Esophagus (tissue), 2 donors: ENCODE data around the gene POP4. TPM values are rescaled to one million over a fixed set of nuclear protein-coding genes. Genes with fewer than 3 reads are reported as not detected.

ENCODE experiments used
- H3K27ac ChIP-seq, 2 donors: one replicate each; pipeline ENCODE4 v1.5.1; 2013; ENCODE audit warnings: low read depth in 2 of 2, mild to moderate bottlenecking in 2 of 2, inconsistent platforms in 1 of 2, low read length in 1 of 2, moderate library complexity in 1 of 2
- H3K27me3 ChIP-seq, 2 donors: one replicate each; pipeline ENCODE4 v1.6.1; 2013; ENCODE audit warnings: low read length in 2 of 2, control low read depth in 1 of 2, mild to moderate bottlenecking in 1 of 2; ENCODE audit not compliant: insufficient read depth in 2 of 2, control insufficient read depth in 1 of 2
- H3K36me3 ChIP-seq, 2 donors: one replicate each; pipeline ENCODE4 v1.6.1; 2013; ENCODE audit warnings: low read length in 1 of 2; ENCODE audit not compliant: control insufficient read depth in 2 of 2, insufficient read depth in 2 of 2
- H3K4me1 ChIP-seq, 2 donors: one replicate each; pipeline ENCODE4 v1.6.1; 2013; ENCODE audit warnings: low read length in 1 of 2; ENCODE audit not compliant: control insufficient read depth in 2 of 2, insufficient read depth in 2 of 2
- H3K4me3 ChIP-seq, 2 donors: one replicate each; pipeline ENCODE4 v1.5.1; 2013; ENCODE audit warnings: low read length in 2 of 2, mild to moderate bottlenecking in 2 of 2, low read depth in 1 of 2, moderate library complexity in 1 of 2
- H3K9me3 ChIP-seq, 2 donors: one replicate each; pipeline ENCODE4 v1.6.1; 2013; ENCODE audit warnings: mild to moderate bottlenecking in 2 of 2, low read depth in 1 of 2, low read length in 1 of 2, moderate library complexity in 1 of 2; ENCODE audit not compliant: control insufficient read depth in 2 of 2, insufficient read depth in 1 of 2
- whole genome bisulfite sequencing, 2 donors: extraction: QIAGEN DNeasy Blood & Tissue Kit; methylation state at CpG; one replicate each; pipeline ENCODE4 v1.1.7; 2013; 5-methylcytosine and 5-hydroxymethylcytosine counted together
- polyA plus RNA-seq, 2 donors: library from polyadenylated mRNA; stranded (reverse); fragments of 200-250 nt; gene quantifications; one replicate each; pipeline ENCODE4 v1.2.3, GENCODE V29; 2013
- donor health status: healthy with polysubstance abuse.
- donor health status: Bipolar disorder and iron deficiency.

The POP4 gene
- polyA plus RNA-seq, 2 donors, result 36.6 to 72.4 TPM

DNA sequence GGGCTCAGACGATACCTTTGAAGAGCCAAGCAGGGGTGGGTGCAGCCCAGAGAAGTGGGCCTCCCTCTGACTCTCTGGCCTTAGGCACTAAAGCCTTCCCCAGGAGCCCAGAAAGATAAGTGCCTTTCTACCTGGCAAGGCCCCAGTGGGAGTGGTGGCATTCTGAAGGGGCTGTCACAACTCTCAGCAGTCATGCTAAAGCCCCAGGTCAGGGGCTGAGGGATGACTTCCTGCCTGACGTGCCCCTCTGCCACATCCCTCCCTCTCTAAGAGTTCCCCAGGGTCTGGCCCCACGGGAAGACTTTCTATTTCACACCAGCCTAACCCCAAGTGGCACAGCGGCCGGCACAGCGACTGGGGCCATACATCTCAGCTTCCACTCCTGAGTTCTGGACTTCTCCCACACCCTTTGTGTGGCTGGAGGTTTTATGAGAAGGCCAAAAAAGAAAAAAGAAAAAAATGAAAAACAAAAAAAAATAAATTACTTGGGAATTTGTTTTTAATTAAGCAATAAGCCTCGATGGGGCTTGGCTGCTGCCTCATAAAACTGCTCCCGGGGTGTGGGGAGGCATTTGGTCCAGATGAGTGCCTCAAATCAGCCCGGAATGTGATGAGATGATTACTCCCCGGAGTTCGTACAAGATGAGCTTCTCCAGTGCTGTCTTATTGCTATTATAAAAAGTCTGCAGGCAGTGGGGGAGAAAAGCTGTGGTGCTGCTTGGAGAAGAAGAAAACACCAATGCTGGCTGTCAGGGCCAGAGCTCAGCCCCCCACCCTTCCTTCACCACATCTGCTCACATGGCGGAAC is 30.7 kb downstream of the POP4 start:
- H3K27ac ChIP-seq, result no peak overlapping the region
- H3K4me3 ChIP-seq, result no peak overlapping the region
- H3K9me3 ChIP-seq, result no peaks in the 10 kb centered on the region
- H3K27me3 ChIP-seq, result no peaks in the 10 kb centered on the region
- H3K4me1 ChIP-seq, result no peaks in the 10 kb centered on the region
- H3K36me3 ChIP-seq, result no peaks in the 10 kb centered on the region
- 73 to 75% methylated on average over 12 of the region's 12 CpGs for WGBS, 2 donors

GRCh38 chr19:29639086-29639485 is 33.0 kb downstream of the POP4 start:
- H3K4me3 ChIP-seq, result no peak overlapping the region
- WGBS, 2 donors, result 84 to 92% methylated on average over 8 of the region's 8 CpGs
- H3K36me3 ChIP-seq, result no peaks in the 10 kb centered on the region
- H3K27me3 ChIP-seq, result no peaks in the 10 kb centered on the region
- no peaks in the 10 kb centered on the region for H3K4me1 ChIP-seq
- no peak overlapping the region for H3K27ac ChIP-seq
- H3K9me3 ChIP-seq, result no peaks in the 10 kb centered on the region

DNA sequence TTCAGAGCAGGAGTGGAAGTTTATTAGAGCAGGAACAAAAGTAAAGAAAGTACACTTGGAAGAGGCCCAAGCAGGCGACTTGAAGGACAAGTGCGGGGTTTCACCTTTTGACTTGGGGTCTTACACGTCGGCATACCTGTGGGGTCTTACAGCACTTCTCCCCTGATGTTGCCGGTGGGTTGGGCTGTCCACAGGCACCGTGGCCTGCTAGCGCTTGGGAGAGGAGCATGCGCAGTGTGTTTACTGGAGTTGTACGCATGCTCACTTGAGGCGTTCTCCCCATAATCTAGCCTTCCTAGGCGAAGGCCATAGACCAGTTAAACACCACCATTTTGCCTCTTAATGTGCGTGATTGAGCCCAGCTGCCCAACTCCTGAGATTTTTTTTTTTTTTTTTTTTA is 34.1 kb downstream of the POP4 start:
- H3K9me3 ChIP-seq, result no peaks in the 10 kb centered on the region
- H3K36me3 ChIP-seq, result no peaks in the 10 kb centered on the region
- no peak overlapping the region for H3K27ac ChIP-seq
- H3K27me3 ChIP-seq, result no peaks in the 10 kb centered on the region
- WGBS, 2 donors, result 90 to 91% methylated on average over 12 of the region's 12 CpGs
- no peak overlapping the region for H3K4me3 ChIP-seq
- peaks cover 0 to under 1% of the 10 kb centered on the region in 2 donors for H3K4me1 ChIP-seq

- H3K27ac ChIP-seq, result no peak overlapping the region
- H3K27me3 ChIP-seq, result no peaks in the 10 kb centered on the region
- H3K4me1 ChIP-seq, result peaks cover 0 to 4% of the 10 kb centered on the region in 2 donors
- H3K36me3 ChIP-seq, result no peaks in the 10 kb centered on the region
- H3K9me3 ChIP-seq, result no peaks in the 10 kb centered on the region
- no peak overlapping the region for H3K4me3 ChIP-seq
- 83 to 87% methylated on average over 2 of the region's 2 CpGs for WGBS, 2 donors
Measured at GRCh38 chr19:29641597-29641996, 35.5 kb downstream of the POP4 start.

DNA sequence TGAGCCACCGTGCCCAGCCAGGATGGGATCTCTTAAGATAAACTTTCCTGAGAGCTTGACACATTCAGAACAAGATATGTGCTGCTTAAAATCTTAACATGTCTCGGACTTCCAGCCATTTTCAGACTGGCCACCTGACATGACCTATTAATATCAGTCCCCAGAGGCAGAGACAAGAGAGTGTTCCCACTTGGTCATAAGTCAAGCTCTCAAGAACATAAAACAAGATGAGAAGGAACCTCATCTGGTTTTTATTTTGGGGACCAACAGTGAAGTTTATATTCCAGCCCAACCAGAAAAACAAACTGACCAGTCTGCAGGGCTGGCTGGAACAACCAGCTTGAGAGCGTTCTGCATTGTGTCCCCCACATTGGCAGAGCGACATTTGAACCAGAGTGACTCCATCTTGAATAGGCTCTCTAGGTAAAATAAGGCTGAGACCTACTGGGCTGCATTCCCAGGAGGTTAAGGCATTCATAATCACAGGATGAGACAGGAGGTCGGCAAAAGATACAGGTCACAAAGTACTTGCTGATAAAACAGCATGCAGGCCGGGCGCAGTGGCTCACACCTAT is 37.4 kb downstream of the POP4 start:
- Histone ChIP-seq H3K9me3 (no peaks in the 10 kb centered on the region), H3K4me1 (peaks cover 0 to 4% of the 10 kb centered on the region in 2 donors), H3K27me3 (no peaks in the 10 kb centered on the region), H3K27ac (no peak overlapping the region), H3K36me3 (no peaks in the 10 kb centered on the region), H3K4me3 (no peak overlapping the region)
- 85 to 88% methylated on average over 7 of the region's 7 CpGs for WGBS, 2 donors

DNA sequence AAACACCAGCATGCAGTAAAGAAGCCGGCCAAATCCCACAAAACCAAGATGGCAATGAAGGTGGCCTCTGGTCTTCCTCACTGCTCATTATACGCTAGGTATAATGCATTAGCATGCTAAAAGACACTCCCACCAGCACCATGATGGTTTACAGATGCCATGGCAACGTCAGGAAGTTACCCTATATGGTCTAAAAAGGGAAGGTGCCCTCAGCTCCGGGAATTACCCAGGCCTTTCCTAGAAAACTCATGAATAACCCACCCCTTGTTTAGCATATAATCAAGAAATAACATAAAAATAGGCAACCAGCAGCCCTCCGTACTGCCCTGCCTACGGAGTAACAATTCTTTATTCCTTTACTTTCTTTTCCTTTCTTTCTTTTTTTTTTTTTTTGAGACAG is 38.1 kb downstream of the POP4 start:
- no peaks in the 10 kb centered on the region for H3K9me3 ChIP-seq
- no peaks in the 10 kb centered on the region for H3K36me3 ChIP-seq
- no peaks in the 10 kb centered on the region for H3K27me3 ChIP-seq
- no peak overlapping the region for H3K4me3 ChIP-seq
- WGBS, 2 donors, result 91 to 92% methylated on average over 6 of the region's 6 CpGs
- H3K27ac ChIP-seq, result no peak overlapping the region
- peaks cover 0 to 4% of the 10 kb centered on the region in 2 donors for H3K4me1 ChIP-seq

- 28 to 35% methylated on average over 5 of the region's 5 CpGs for WGBS, 2 donors
- no peak overlapping the region for H3K4me3 ChIP-seq
- H3K9me3 ChIP-seq, result no peaks in the 10 kb centered on the region
- H3K4me1 ChIP-seq, result peaks cover 0 to 4% of the 10 kb centered on the region in 2 donors
- H3K27me3 ChIP-seq, result no peaks in the 10 kb centered on the region
- H3K36me3 ChIP-seq, result no peaks in the 10 kb centered on the region
- peak overlapping the region in 1 of 2 donors; percentile 7 for H3K27ac ChIP-seq
Measured at GRCh38 chr19:29645491-29645867, 39.4 kb downstream of the POP4 start.

- Histone ChIP-seq H3K4me3 (no peak overlapping the region), H3K27ac (peak overlapping the region in 1 of 2 donors; percentile 65), H3K27me3 (no peaks in the 10 kb centered on the region), H3K4me1 (peaks cover 0 to 4% of the 10 kb centered on the region in 2 donors), H3K36me3 (no peaks in the 10 kb centered on the region), H3K9me3 (no peaks in the 10 kb centered on the region)
- WGBS, 2 donors, result 9 to 14% methylated on average over 8 of the region's 8 CpGs
Measured at GRCh38 chr19:29645911-29646310, 39.8 kb downstream of the POP4 start.

- no peaks in the 10 kb centered on the region for H3K36me3 ChIP-seq
- WGBS, 2 donors, result 55 to 64% methylated on average over 7 of the region's 7 CpGs
Measured at GRCh38 chr19:29650772-29651387, 44.8 kb downstream of the POP4 start.

More at GRCh38 chr19:29650772-29651387, 44.8 kb downstream of the POP4 start:
- H3K27me3 ChIP-seq, result no peaks in the 10 kb centered on the region
- H3K9me3 ChIP-seq, result no peaks in the 10 kb centered on the region
- H3K27ac ChIP-seq, result no peak overlapping the region
- no peak overlapping the region for H3K4me3 ChIP-seq
- no peaks in the 10 kb centered on the region for H3K4me1 ChIP-seq
